Choroid plexus epithelial cell (primary cell): ENCODE results near the gene ALOX5.

ENCODE experiments used
- DNase-seq: peaks from one replicate; pipeline ENCODE4 v3.0.0-alpha.2; 2010; ENCODE audit warnings: low read depth
- H3K4me3 ChIP-seq: 2 replicates; pipeline ENCODE4 v1.5.1; 2011; ENCODE audit warnings: low read depth, mild to moderate bottlenecking, control low read depth, low read length, moderate library complexity
- TF ChIP-seq, protein P1 (sequence below): conservative IDR thresholded peaks from 2 replicates; pipeline ENCODE4 v1.5.1; 2011; ENCODE audit warnings: low read depth, mild to moderate bottlenecking, control low read depth, inconsistent platforms, low read length, moderate library complexity

The ALOX5 gene

GRCh38 chr10:45418849-45419675 is 45.0 kb downstream of the ALOX5 start:
- H3K4me3 ChIP-seq, result peak overlapping the region; percentile 63
- DNase-seq, result peak; percentile 33
- TF ChIP-seq, protein P1, sequence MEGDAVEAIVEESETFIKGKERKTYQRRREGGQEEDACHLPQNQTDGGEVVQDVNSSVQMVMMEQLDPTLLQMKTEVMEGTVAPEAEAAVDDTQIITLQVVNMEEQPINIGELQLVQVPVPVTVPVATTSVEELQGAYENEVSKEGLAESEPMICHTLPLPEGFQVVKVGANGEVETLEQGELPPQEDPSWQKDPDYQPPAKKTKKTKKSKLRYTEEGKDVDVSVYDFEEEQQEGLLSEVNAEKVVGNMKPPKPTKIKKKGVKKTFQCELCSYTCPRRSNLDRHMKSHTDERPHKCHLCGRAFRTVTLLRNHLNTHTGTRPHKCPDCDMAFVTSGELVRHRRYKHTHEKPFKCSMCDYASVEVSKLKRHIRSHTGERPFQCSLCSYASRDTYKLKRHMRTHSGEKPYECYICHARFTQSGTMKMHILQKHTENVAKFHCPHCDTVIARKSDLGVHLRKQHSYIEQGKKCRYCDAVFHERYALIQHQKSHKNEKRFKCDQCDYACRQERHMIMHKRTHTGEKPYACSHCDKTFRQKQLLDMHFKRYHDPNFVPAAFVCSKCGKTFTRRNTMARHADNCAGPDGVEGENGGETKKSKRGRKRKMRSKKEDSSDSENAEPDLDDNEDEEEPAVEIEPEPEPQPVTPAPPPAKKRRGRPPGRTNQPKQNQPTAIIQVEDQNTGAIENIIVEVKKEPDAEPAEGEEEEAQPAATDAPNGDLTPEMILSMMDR, result no peak

DNA sequence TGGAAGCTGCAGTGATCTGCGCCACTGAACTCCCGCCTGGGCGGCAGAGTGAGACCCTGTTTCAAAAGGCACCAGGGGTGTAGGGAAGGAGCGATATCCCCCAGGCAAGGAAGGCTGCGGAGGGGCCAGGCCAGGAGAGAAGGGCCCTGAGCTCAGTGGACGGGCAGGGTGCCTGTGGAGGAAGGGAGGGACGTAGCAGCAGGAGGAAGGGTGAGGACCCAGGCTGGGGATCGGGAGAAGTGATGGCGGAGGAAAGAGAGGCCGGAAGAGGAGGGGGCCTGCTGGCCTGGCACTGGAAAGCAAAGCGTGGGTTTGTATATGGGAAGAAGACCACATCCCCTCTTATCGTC is 45.6 kb downstream of the ALOX5 start:
- TF ChIP-seq, protein P1, result no peak
- H3K4me3 ChIP-seq, result peak overlapping the region; percentile 63
- no peak for DNase-seq

GRCh38 chr10:45420453-45421192 is 46.6 kb downstream of the ALOX5 start:
- TF ChIP-seq, protein P1, result no peak
- no peak overlapping the region for H3K4me3 ChIP-seq
- peak; percentile 54 for DNase-seq

DNA sequence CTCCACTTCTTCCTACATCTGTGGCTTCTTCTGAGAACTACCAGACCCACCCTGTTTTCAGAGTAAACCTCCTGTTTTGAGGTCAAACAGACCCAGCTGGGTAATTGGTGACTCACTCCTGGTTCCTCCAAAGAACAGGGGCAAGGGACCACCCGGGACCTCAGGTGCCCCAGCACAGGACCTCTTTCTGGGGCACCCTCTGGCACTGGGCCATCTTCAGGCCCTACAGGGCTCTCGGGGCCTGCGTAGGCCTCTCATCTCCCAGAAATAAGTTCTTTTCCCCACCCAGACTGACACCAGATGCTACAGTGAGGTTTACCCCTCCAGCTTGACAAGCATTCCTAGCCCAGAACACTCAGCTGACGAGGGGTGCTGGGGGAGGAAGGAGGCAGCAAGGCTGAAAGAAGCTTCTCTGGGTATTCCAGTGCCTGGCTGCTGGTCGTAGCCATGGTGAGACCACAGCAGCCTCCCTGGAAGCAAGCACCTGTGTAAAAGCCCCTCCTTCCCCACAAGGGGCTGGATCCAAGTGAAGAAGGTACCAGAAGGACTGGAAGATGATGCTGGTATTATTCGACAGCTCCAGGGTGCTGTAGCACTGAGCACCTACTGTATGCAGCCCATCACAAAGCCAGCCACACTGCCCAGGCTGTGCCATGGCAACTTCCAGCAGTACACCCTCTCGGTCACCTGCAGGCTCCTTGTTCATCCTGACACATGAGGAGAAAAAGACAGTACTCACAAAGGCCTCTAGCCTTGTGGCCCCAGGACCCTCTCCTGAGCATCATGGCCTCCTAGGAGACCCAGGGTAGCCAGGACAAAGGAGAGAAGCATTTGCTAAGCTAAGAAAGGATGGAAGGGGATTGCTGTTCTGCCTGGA is 47.4 kb downstream of the ALOX5 start:
- no peak overlapping the region for H3K4me3 ChIP-seq
- no peak for DNase-seq
- TF ChIP-seq, protein P1, result no peak

GRCh38 chr10:45422207-45422865 is 48.3 kb downstream of the ALOX5 start:
- TF ChIP-seq, protein P1, result no peak
- H3K4me3 ChIP-seq, result no peak overlapping the region

GRCh38 chr10:45422866-45423659 is 49.0 kb downstream of the ALOX5 start:
- TF ChIP-seq, protein P1, result no peak
- DNase-seq, result no peak
- H3K4me3 ChIP-seq, result no peak overlapping the region

More at GRCh38 chr10:45422207-45422865, 48.3 kb downstream of the ALOX5 start:
- DNase-seq, result no peak
